Activated CD8-positive, alpha-beta memory T cell treated with anti-CD3 and anti-CD28 coated beads for 36 hours (primary cell): Measurements from ENCODE around the gene DAPK1. TPM values are rescaled to one million over a fixed set of nuclear protein-coding genes. Genes with fewer than 3 reads are reported as not detected.

Experiments
- CTCF ChIA-PET: fragments of 350-600 bp; sonication (Branson Sonifier 250); formaldehyde crosslinking; loops from one replicate; lab custom pipeline; 2021; ENCODE audit warnings: antibody characterized with exemption; lab: Charles Lee
- POLR2A ChIA-PET: fragments of 350-600 bp; sonication (Branson Sonifier 250); formaldehyde crosslinking; loops from one replicate; lab custom pipeline; 2021; ENCODE audit warnings: antibody characterized with exemption; lab: Charles Lee
- total RNA-seq, 2 experiments: library from RNA; stranded (reverse); gene quantifications; one replicate each; pipeline ENCODE4 v1.2.3, GENCODE V29; 2021

Gene DAPK1
- total RNA-seq, 2 experiments from 2014 or later = 3.2 to 3.6 TPM

- ChIA-PET CTCF (interaction anchor here (1.0 kb wide), 1 partner anchor 8 kb away, joined by 3 read pairs; no protein-coding TSS in a partner anchor), POLR2A (no interaction called here)
These were observed 61.0 kb downstream of the DAPK1 start for GRCh38 chr9:87558606-87559190.

- POLR2A ChIA-PET = no interaction called here
- CTCF ChIA-PET = no interaction called here
These were observed 64.4 kb downstream of the DAPK1 start for GRCh38 chr9:87562062-87562461.

- ChIA-PET CTCF (no interaction called here), POLR2A (no interaction called here)
These were observed 65.0 kb downstream of the DAPK1 start for GRCh38 chr9:87562530-87563170.

- ChIA-PET POLR2A (no interaction called here), CTCF (no interaction called here)
These were observed 66.4 kb downstream of the DAPK1 start for GRCh38 chr9:87564111-87564510.

GRCh38 chr9:87564791-87565241 is 67.1 kb downstream of the DAPK1 start:
- CTCF ChIA-PET = no interaction called here
- POLR2A ChIA-PET = no interaction called here

- CTCF ChIA-PET = interaction anchor here (1.0 kb wide), 1 partner anchor 8 kb away, joined by 3 read pairs; no protein-coding TSS in a partner anchor
- POLR2A ChIA-PET = no interaction called here
These were observed 69.3 kb downstream of the DAPK1 start for GRCh38 chr9:87567001-87567400.

GRCh38 chr9:87567571-87567970 is 69.9 kb downstream of the DAPK1 start:
- ChIA-PET CTCF (interaction anchor here (1.0 kb wide), 1 partner anchor 9 kb away, joined by 3 read pairs; no protein-coding TSS in a partner anchor), POLR2A (no interaction called here)

GRCh38 chr9:87567983-87568382 is 70.3 kb downstream of the DAPK1 start:
- POLR2A ChIA-PET = no interaction called here

GRCh38 chr9:87568401-87568800 is 70.7 kb downstream of the DAPK1 start:
- ChIA-PET CTCF (no interaction called here), POLR2A (no interaction called here)

More at GRCh38 chr9:87567983-87568382, 70.3 kb downstream of the DAPK1 start:
- CTCF ChIA-PET = no interaction called here

- POLR2A ChIA-PET = no interaction called here
These were observed 71.4 kb downstream of the DAPK1 start for GRCh38 chr9:87569008-87569509.

GRCh38 chr9:87569518-87569917 is 71.9 kb downstream of the DAPK1 start:
- ChIA-PET CTCF (no interaction called here), POLR2A (no interaction called here)

More at GRCh38 chr9:87569008-87569509, 71.4 kb downstream of the DAPK1 start:
- CTCF ChIA-PET = no interaction called here

GRCh38 chr9:87570000-87570908 is 72.6 kb downstream of the DAPK1 start:
- ChIA-PET POLR2A (interaction anchor here (0.8 kb wide), 1 partner anchor 482 kb away, joined by 3 read pairs; no protein-coding TSS in a partner anchor), CTCF (interaction anchor here (0.6 kb wide), 1 partner anchor 1538 kb away, joined by 3 read pairs; no protein-coding TSS in a partner anchor)

- POLR2A ChIA-PET = no interaction called here
- CTCF ChIA-PET = no interaction called here
These were observed 75.1 kb downstream of the DAPK1 start for GRCh38 chr9:87572719-87573118.

GRCh38 chr9:87573841-87574342 is 76.2 kb downstream of the DAPK1 start:
- CTCF ChIA-PET = no interaction called here
- POLR2A ChIA-PET = no interaction called here

- ChIA-PET POLR2A (no interaction called here), CTCF (no interaction called here)
These were observed 80.1 kb downstream of the DAPK1 start for GRCh38 chr9:87577746-87578145.

- CTCF ChIA-PET = no interaction called here
- POLR2A ChIA-PET = no interaction called here
These were observed 81.0 kb downstream of the DAPK1 start for GRCh38 chr9:87578625-87579024.

- CTCF ChIA-PET = no interaction called here
- POLR2A ChIA-PET = no interaction called here
These were observed 82.3 kb downstream of the DAPK1 start for GRCh38 chr9:87579781-87580541.

- ChIA-PET POLR2A (no interaction called here), CTCF (interaction anchor here (1.1 kb wide), 1 partner anchor 45 kb away, joined by 3 read pairs; no protein-coding TSS in a partner anchor)
These were observed 83.3 kb downstream of the DAPK1 start for GRCh38 chr9:87580941-87581438.
